Left lobe of liver (tissue), 2 donors: ENCODE data around the gene GUCY1B1. TPM values are rescaled to one million over a fixed set of nuclear protein-coding genes. Genes with fewer than 3 reads are reported as not detected.
A peak's percentile ranks its signal among the peaks of the same experiment; 100 is the strongest.
"Not testable (repeated sequence)": the region's sequence is repeated elsewhere in the genome, so short reads cannot be mapped to it uniquely, and the experiment has no call there.

Experiments
- ATAC-seq: fragments of 200-7000 bp; cut with Tn5 transposase; one replicate; pipeline ENCODE4 v1.9.1; 2020; ENCODE audit warnings: mild to moderate bottlenecking, moderate library complexity
- DNase-seq: peaks from one replicate; pipeline ENCODE4 v3.0.0-alpha.2; 2020; ENCODE audit warnings: low spot score
- total RNA-seq: library from RNA; stranded (reverse); gene quantifications from one replicate; pipeline ENCODE4 v1.2.1, GENCODE V29; 2021
- donor health status: DM: no; HTN: no; CAD: no; lungs with moderate emphysema.
- donor health status: DM: no; HTN: yes; CAD: no.

The GUCY1B1 gene
- total RNA-seq, 1 donor from 2014 or later = 2.1 TPM

- peak; percentile 78 for ATAC-seq
Measured at GRCh38 chr4:155795991-155796390, 37.2 kb downstream of the GUCY1B1 start.

GRCh38 chr4:155797581-155797980 is 38.8 kb downstream of the GUCY1B1 start:
- DNase-seq, ATAC-seq: not testable (repeated sequence)

More at GRCh38 chr4:155795991-155796390, 37.2 kb downstream of the GUCY1B1 start:
- no peak for DNase-seq

- ATAC-seq (no peak), DNase-seq (no peak)
Measured at GRCh38 chr4:155799116-155799793, 40.4 kb downstream of the GUCY1B1 start.

- ATAC-seq = no peak
Measured at GRCh38 chr4:155799794-155800123, 40.9 kb downstream of the GUCY1B1 start.

GRCh38 chr4:155800685-155801343 is 42.0 kb downstream of the GUCY1B1 start:
- peak; percentile 78 for ATAC-seq
- DNase-seq = no peak

More at GRCh38 chr4:155799794-155800123, 40.9 kb downstream of the GUCY1B1 start:
- DNase-seq = no peak

- peak; percentile 23 for ATAC-seq
Measured at GRCh38 chr4:155802190-155802959, 43.6 kb downstream of the GUCY1B1 start.

GRCh38 chr4:155805016-155805415 is 46.2 kb downstream of the GUCY1B1 start:
- ATAC-seq (no peak), DNase-seq (no peak)

More at GRCh38 chr4:155802190-155802959, 43.6 kb downstream of the GUCY1B1 start:
- no peak for DNase-seq

GRCh38 chr4:155807021-155807420 is 48.2 kb downstream of the GUCY1B1 start:
- ATAC-seq = no peak

GRCh38 chr4:155809835-155810234 is 51.0 kb downstream of the GUCY1B1 start:
- ATAC-seq (peak; percentile 98), DNase-seq (no peak)

More at GRCh38 chr4:155807021-155807420, 48.2 kb downstream of the GUCY1B1 start:
- no peak for DNase-seq

GRCh38 chr4:155811083-155811482 is 52.3 kb downstream of the GUCY1B1 start:
- no peak for ATAC-seq
- DNase-seq = no peak

GRCh38 chr4:155818639-155819038 is 59.8 kb downstream of the GUCY1B1 start:
- DNase-seq (no peak), ATAC-seq (peak; percentile 63)

- DNase-seq = no peak
- no peak for ATAC-seq
Measured at GRCh38 chr4:155819066-155819465, 60.2 kb downstream of the GUCY1B1 start.

- ATAC-seq = peak; percentile 74
- DNase-seq = no peak
Measured at GRCh38 chr4:155820887-155821518, 62.2 kb downstream of the GUCY1B1 start.

- ATAC-seq = no peak
Measured at GRCh38 chr4:155822572-155822971, 63.8 kb downstream of the GUCY1B1 start.

GRCh38 chr4:155828628-155829027 is 69.8 kb downstream of the GUCY1B1 start:
- no peak for ATAC-seq
- DNase-seq = no peak

More at GRCh38 chr4:155822572-155822971, 63.8 kb downstream of the GUCY1B1 start:
- DNase-seq = no peak

- DNase-seq (no peak), ATAC-seq (peak; percentile 95)
Measured at GRCh38 chr4:155832664-155833063, 73.8 kb downstream of the GUCY1B1 start.

- DNase-seq (no peak), ATAC-seq (no peak)
Measured at GRCh38 chr4:155837203-155837796, 78.5 kb downstream of the GUCY1B1 start.

GRCh38 chr4:155842080-155842479 is 83.3 kb downstream of the GUCY1B1 start:
- ATAC-seq (no peak), DNase-seq (no peak)

- DNase-seq (no peak), ATAC-seq (no peak)
Measured at GRCh38 chr4:155846929-155847328, 88.1 kb downstream of the GUCY1B1 start.

GRCh38 chr4:155849042-155849441 is 90.2 kb downstream of the GUCY1B1 start:
- peak; percentile 61 for ATAC-seq
- no peak for DNase-seq

- DNase-seq = no peak
- no peak for ATAC-seq
Measured at GRCh38 chr4:155853189-155853588, 94.4 kb downstream of the GUCY1B1 start.
